ENCODE measurements around the gene EIF4G3.
A peak's percentile ranks its signal among the peaks of the same experiment; 100 is the strongest.
"Not testable (repeated sequence)": the region's sequence is repeated elsewhere in the genome, so short reads cannot be mapped to it uniquely, and the experiment has no call there.

Gene EIF4G3

DNA sequence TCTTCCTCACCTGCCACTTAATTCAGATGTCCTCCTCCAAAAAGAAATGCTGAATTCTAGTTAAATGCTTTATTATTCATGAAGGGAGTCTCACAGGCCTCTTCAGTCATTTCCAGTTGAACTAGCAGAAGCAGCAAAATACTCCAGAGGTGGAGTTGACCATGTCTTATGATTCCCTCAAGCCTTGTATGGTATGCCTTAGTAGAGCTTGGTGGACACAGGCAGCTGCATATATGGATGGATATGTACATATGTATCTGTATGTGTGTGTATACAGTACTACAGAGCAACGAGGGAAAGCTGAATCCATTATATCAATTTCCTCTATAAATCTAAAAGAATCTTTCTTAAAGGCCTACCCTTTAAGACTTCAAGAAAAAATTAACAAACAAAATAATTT is 306.0 kb downstream of the EIF4G3 start:
- DNase-seq (ENCODE audit: low spot score), result no peak

- DNase-seq (ENCODE audit: low spot score), result no peak
Measured at GRCh38 chr1:20868263-20868662, 308.4 kb downstream of the EIF4G3 start.

DNA sequence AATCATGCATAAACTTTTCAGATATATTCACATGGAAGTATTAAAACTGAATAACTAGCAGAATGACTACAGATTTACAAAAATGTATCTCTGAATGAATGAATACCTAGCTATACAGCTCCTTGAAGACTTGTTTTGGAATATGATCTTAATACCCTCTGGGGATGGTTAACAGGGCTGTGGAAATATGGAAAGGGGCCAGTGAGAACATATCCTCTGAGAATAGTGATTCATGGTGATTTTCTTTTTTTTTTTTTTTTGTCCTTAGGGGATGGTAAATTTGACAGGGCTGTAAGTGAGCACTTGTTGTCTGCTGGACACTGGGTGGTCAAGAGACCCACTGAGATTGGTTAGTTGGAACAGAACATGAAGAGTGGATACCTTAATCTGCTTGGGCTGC is 308.9 kb downstream of the EIF4G3 start:
- no peak for DNase-seq (ENCODE audit: low spot score)

- DNase-seq (ENCODE audit: low spot score), result no peak
Measured at GRCh38 chr1:20867062-20867461, 309.6 kb downstream of the EIF4G3 start.

GRCh38 chr1:20865001-20865400 is 311.7 kb downstream of the EIF4G3 start:
- DNase-seq (ENCODE audit: low spot score), result no peak

DNA sequence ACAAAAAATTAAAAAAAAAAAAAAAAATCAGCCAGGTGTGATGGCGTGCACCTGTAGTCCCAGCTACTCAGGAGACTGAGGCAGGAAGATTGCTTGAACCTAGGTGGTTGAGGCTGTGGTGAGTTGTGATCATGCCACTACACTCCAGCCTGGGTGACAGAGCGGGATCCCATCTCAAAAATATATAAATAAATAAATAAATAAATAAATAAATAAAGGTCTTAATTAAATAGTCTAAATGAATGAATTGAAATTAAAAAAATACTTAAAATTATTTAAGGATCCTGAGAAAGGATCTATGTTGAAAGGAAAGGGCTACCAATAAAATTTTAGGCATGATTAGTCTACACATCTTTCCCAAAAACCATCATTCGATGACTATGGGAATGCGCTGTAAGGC is 322.2 kb downstream of the EIF4G3 start:
- no peak for DNase-seq (ENCODE audit: low spot score)

GRCh38 chr1:20851791-20852190 is 324.9 kb downstream of the EIF4G3 start:
- DNase-seq (ENCODE audit: low spot score), result not testable (repeated sequence)

DNA sequence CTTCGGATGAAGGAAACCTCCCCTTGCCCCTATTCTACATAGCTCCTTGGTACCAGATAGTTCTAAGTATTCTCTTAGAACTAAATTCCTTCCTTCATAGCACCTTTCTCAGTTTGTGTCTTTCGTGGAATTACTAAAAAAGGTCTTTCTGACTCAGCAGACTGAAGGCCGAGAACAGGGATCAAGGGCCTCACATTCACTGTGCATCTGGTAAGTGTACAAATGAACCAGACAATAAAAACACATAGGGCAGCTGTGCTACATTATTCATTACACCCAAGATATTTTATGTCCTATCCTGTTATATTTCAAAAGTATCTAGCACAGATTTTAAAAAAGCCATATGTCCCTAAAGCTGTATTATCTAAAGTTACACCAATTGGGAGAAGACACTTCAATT is 326.7 kb downstream of the EIF4G3 start:
- DNase-seq (ENCODE audit: low spot score), result no peak

- no peak for DNase-seq (ENCODE audit: low spot score)
Measured at GRCh38 chr1:20849100-20849499, 327.6 kb downstream of the EIF4G3 start.

- no peak for DNase-seq (ENCODE audit: low spot score)
Measured at GRCh38 chr1:20848162-20848561, 328.5 kb downstream of the EIF4G3 start.

DNA sequence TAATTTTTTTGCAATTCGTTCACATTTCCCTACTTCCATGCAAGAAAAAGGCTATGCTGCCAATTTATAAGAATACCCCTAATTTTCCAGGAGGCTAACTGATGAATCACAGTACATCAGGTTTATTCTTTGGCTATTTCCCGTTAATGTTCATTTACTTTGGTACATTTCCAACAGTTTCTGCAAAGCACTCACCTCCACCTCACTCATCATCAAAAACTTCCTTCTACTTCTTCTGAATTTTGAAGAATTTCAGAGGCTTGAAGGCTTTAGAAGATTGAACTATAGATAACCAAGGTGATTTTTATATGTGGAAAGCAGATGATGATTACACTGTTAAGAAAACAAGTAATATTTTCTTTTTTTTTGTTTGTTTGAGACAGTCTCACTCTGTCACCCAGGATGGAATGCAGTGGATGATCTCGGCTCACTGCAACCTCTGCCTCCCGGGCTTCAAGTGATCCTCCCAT is 329.1 kb downstream of the EIF4G3 start:
- DNase-seq (ENCODE audit: low spot score), result peak; percentile 66

DNA sequence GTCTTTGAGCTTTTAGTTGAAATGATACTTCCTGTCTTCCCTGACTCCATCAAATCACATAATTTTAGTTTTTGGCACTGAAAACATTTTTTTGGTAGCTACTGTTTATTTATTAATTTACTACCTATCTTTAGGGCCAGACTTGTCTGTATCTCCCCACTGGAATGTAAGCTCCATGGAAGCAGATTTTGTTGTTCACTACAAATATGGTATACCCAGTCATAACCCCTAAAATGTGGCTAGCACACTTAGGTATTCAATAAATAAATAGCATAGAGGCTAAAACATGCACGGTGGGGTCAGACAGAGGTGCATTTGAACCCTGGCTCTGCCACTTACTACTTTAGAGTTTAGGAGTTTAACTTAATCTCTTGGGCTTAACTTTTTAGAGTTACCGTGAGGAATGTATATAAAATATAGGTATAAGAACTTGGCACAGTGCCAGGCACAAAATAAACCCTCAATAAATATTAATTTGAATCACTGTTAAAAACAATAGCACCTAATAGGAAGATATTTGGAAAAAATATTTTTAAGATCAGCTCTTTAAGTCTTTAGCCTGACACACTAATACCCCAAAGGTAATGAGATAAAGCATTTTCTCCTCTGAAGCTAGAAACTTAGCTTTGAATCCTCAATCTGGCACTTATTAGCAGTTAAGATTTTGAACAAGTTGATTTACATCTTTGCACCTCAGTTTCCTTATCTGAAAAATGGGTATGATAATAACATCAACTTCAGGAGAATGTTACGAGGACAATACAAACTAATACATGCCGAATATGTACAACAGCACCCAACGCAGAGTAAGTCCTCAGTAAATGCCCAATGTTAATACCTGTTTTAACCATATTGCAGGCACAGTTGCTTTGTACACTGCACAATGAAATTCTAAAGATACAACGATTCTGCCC is 330.0 kb downstream of the EIF4G3 start:
- no peak for DNase-seq (ENCODE audit: low spot score)

DNA sequence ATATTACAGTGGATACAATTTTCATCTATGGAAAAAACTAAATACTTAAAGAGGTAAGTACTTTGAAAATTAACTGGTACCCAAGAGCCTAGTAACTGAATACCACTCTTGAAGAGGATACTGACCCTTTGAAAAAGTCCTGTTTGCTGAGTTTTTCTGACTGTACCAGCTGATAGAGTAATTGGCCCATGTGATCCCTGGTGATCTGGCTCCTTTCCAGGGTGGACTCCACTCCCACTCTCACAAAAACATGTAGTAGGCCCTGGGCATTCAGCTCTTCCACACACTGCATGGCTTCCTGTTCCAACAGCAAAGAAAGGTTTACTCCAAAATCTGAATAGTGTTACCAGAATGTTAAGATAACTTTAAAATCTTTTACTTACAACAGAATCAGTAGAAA is 336.0 kb downstream of the EIF4G3 start:
- DNase-seq (ENCODE audit: low spot score), result no peak

GRCh38 chr1:20837554-20838192 is 339.0 kb downstream of the EIF4G3 start:
- no peak for DNase-seq (ENCODE audit: low spot score)

DNA sequence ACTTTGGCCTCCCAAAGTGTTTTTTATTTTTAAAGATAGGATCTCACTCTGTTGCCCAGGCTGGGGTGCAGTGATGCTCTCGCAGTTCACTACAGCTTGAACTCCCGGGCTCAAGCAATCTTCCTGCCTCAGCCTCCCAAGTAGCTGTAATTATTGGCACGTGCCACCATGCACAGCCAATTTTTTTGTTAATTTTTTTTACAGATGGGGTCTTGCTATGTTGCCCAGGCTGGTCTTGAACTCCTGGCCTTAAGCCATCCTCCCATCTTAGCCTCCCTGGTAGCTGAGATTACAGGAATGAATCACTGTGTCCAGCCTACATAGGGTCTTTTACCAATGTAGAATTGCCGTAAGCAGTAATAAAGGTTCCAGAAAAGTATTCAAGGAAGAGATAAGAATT is 340.5 kb downstream of the EIF4G3 start:
- no peak for DNase-seq (ENCODE audit: low spot score)

- DNase-seq (ENCODE audit: low spot score), result no peak
Measured at GRCh38 chr1:20834780-20835179, 341.9 kb downstream of the EIF4G3 start.

DNA sequence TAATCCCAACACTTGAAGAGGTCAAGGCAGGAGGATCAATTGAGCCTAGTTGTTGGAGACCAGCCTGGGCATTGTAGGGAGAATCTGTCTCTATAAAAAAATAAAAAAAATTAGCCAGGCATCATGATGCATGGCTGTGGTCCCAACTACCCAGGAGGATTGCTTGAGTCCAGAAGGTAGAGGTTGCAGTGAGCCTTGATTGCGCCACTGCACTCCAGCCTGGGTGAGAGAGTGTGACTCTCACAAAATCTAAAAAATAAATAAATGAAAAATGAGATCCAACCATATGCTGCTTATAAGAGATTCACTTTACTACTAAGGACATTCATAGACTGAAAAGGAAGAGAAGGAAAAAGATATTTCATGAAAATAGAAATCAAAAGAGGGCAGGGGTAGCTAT is 342.5 kb downstream of the EIF4G3 start:
- no peak for DNase-seq (ENCODE audit: low spot score)

GRCh38 chr1:20830378-20830777 is 346.3 kb downstream of the EIF4G3 start:
- peak; percentile 8 for DNase-seq (ENCODE audit: low spot score)

DNA sequence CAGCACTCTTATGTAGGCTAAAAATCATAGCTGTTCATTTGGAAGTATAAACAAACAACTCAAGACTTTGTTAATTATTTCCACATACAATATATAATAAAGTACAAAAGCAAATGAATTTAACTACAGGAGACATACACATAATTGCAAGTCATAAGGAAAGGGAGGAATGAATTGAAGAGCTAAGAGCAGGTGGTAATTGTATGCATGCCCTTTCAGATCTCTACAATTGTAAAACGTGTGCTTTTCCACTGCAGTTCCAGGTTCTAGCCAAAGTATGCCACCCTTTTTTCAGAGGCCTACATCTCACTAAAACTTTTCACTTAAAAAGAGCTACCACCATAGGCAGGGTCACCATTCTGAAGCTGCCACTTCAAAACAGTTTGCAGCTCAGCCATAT is 346.8 kb downstream of the EIF4G3 start:
- no peak for DNase-seq (ENCODE audit: low spot score)

DNA sequence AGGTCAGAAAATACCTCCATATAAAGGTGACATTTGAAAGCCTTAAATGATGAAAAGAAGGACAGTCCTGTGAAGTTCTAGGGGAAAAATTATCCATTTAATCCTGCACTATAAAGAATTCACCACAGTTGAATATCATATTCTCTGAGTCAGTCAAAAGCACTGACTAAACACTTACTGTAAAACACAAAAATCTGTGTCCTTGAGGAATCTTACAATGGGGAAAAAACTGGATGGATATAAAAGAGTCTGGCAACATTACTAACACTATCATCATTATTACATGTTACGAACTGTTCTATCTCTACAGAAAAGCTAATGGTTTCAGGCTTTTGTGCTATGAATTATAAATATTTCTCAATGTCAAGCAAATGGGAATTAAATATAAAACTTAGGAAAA is 347.2 kb downstream of the EIF4G3 start:
- no peak for DNase-seq (ENCODE audit: low spot score)

DNA sequence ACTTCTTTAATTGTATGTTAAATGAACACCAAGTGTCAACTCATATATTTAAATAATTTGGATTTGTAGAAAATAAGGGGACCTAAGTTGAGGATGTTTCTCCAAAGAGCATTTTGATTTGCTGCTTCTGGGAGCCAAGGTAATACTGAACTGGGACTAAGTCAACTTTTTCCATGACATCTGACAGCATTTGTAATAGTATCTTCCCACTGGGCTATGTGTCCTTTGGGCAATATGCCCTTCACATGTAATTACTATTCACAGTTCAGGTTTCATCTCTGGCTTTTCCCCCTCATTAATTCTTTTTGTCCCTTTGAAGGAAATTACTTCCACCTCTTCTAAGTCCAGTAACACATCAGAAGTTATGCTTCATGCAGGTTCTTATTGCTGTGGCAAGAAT is 352.9 kb downstream of the EIF4G3 start:
- no peak for DNase-seq (ENCODE audit: low spot score)

DNA sequence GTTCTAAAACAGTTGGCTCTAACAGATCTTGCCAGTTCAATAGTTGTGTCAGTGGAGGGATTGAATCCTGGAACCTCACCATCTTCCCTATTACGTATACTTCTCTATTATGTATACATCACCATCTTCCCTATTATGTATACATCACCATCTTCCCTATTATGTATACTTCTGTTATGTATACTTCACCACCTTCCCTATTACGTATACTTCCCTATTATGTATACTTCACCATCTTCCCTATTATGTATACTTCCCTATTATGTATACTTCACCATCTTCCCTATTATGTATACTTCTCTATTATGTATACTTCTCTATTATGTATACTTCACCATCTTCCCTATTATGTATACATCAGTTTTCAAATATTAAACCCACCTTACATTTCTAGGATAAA is 355.2 kb downstream of the EIF4G3 start:
- DNase-seq (ENCODE audit: low spot score), result no peak

- no peak for DNase-seq (ENCODE audit: low spot score)
Measured at GRCh38 chr1:20819818-20820217, 356.9 kb downstream of the EIF4G3 start.

DNA sequence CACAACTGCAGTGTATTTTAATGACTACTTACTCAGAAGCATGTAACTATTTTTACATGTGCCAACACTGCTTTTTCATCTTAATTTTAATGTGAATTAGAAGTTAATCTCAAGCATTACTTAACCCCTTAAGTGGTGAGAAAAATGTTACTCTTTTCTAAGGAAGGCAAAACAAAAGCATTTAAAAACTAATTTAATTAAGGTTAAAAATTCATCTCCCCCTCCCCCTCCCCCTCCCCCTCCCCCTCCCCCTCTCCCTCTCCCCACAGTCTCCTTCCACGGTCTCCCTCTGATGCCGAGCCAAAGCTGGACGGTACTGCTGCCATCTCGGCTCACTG is 362.2 kb downstream of the EIF4G3 start:
- no peak for DNase-seq (ENCODE audit: low spot score)

All from kidney tubule cell (primary cell).